Measurements from ENCODE around the gene USP5. TPM values are rescaled to one million over a fixed set of nuclear protein-coding genes. Genes with fewer than 3 reads are reported as not detected.

Gene USP5
- total RNA-seq, 1 experiment from 2014 or later: 158 TPM

- no peak for TF ChIP-seq ATF1 (CRISPR knock-in tag; IDR thresholded peaks at IDR 0.05)
- no peak for TF ChIP-seq ZNF671 (CRISPR knock-in tag; IDR thresholded peaks at IDR 0.05)
- TF ChIP-seq STAT6 (CRISPR knock-in tag; conservative IDR thresholded peaks at IDR 0.05; ENCODE audit: low read depth): no peak
- 0 out of 2 replicates have a peak, but pooled peaks have one; percentile 10 for TF ChIP-seq ZNF416 (CRISPR knock-in tag; IDR thresholded peaks at IDR 0.05)
- TF ChIP-seq ZNF121 (CRISPR knock-in tag; IDR thresholded peaks at IDR 0.05): peak; percentile 21; the same call in 1 of the 2 replicates
- no peak for TF ChIP-seq NFYB (CRISPR knock-in tag; conservative IDR thresholded peaks at IDR 0.05; ENCODE audit: low read depth)
- TF ChIP-seq ZNF532 (CRISPR knock-in tag; IDR thresholded peaks at IDR 0.05; ENCODE audit: borderline replicate concordance): no peak
- TF ChIP-seq MYBL2 (CRISPR knock-in tag; IDR thresholded peaks at IDR 0.05): 0 out of 2 replicates have a peak, but pooled peaks have one; percentile 49
- TF ChIP-seq RELA (CRISPR knock-in tag; IDR thresholded peaks at IDR 0.05; ENCODE audit: borderline replicate concordance): no peak
- no peak for TF ChIP-seq CREB1 (CRISPR knock-in tag; IDR thresholded peaks at IDR 0.05)
- peak; percentile 33; the same call in 1 of the 2 replicates for TF ChIP-seq CREM (CRISPR knock-in tag; IDR thresholded peaks at IDR 0.05)
- TF ChIP-seq KAT7 (CRISPR knock-in tag; IDR thresholded peaks at IDR 0.05; ENCODE audit: borderline replicate concordance): no peak
- TF ChIP-seq ZNF263 (CRISPR knock-in tag; IDR thresholded peaks at IDR 0.05; ENCODE audit: low read depth): 0 out of 2 replicates have a peak, but pooled peaks have one; percentile 30
- TF ChIP-seq FOXP4 (CRISPR knock-in tag; IDR thresholded peaks at IDR 0.05): peak; percentile 46; the same call in 1 of the 2 replicates
- TF ChIP-seq ZNF396 (CRISPR knock-in tag; IDR thresholded peaks at IDR 0.05; ENCODE audit: borderline replicate concordance): no peak
- TF ChIP-seq ZBTB43 (CRISPR knock-in tag; IDR thresholded peaks at IDR 0.05): no peak
Observed at GRCh38 chr12:6867413-6868210, 15.7 kb downstream of the USP5 start, which contains the start of gene TPI1 (continued).

Data from WTC11 (cell line).